Measurements from ENCODE around the gene TMEM151B. TPM values are rescaled to one million over a fixed set of nuclear protein-coding genes. Genes with fewer than 3 reads are reported as not detected.

Gene TMEM151B
- total RNA-seq, 1 donor from 2014 or later, result not detected

- TF ChIP-seq CTCF (IDR thresholded peaks at IDR 0.05), result no peak
- H3K4me1 Mint-ChIP-seq, result peaks cover 13% of the 10 kb centered on the region
- no peaks in the 10 kb centered on the region for H3K9me3 Mint-ChIP-seq
- H3K4me3 Mint-ChIP-seq, result no peak overlapping the region
- no peak for ATAC-seq (ENCODE audit: low read depth)
- intact Hi-C loops (cut with micrococcal nuclease), result no loop called here
- ChIA-PET CTCF (interaction anchor here (0.7 to 1.7 kb wide), 2 partner anchors 32 kb away, joined by 4 to 6 read pairs; no protein-coding TSS in a partner anchor), POLR2A (no interaction called here)
- H3K27me3 Mint-ChIP-seq, result peaks cover 14% of the 10 kb centered on the region
- DNase-seq, result no peak
- H3K27ac Mint-ChIP-seq, result no peak overlapping the region
- H3K36me3 Mint-ChIP-seq (ENCODE audit: low read depth), result peaks cover 52% of the 10 kb centered on the region
These were observed 30.1 kb downstream of the TMEM151B start for GRCh38 chr6:44300292-44300823.

- no peak for ATAC-seq (ENCODE audit: low read depth)
- no peak overlapping the region for H3K27ac Mint-ChIP-seq
- peaks cover 9% of the 10 kb centered on the region for H3K27me3 Mint-ChIP-seq
- peaks cover 12% of the 10 kb centered on the region for H3K4me1 Mint-ChIP-seq
- H3K36me3 Mint-ChIP-seq (ENCODE audit: low read depth), result peaks cover 60% of the 10 kb centered on the region
- no peak for DNase-seq
- ChIA-PET POLR2A (no interaction called here), CTCF (interaction anchor here (0.7 to 1.1 kb wide), 2 partner anchors 33 to 34 kb away, joined by 3 to 4 read pairs; no protein-coding TSS in a partner anchor)
- TF ChIP-seq CTCF (IDR thresholded peaks at IDR 0.05), result no peak
- H3K9me3 Mint-ChIP-seq, result no peaks in the 10 kb centered on the region
- intact Hi-C loops (cut with micrococcal nuclease), result no loop called here
- H3K4me3 Mint-ChIP-seq, result no peak overlapping the region
These were observed 30.9 kb downstream of the TMEM151B start for GRCh38 chr6:44301106-44301505.

DNA sequence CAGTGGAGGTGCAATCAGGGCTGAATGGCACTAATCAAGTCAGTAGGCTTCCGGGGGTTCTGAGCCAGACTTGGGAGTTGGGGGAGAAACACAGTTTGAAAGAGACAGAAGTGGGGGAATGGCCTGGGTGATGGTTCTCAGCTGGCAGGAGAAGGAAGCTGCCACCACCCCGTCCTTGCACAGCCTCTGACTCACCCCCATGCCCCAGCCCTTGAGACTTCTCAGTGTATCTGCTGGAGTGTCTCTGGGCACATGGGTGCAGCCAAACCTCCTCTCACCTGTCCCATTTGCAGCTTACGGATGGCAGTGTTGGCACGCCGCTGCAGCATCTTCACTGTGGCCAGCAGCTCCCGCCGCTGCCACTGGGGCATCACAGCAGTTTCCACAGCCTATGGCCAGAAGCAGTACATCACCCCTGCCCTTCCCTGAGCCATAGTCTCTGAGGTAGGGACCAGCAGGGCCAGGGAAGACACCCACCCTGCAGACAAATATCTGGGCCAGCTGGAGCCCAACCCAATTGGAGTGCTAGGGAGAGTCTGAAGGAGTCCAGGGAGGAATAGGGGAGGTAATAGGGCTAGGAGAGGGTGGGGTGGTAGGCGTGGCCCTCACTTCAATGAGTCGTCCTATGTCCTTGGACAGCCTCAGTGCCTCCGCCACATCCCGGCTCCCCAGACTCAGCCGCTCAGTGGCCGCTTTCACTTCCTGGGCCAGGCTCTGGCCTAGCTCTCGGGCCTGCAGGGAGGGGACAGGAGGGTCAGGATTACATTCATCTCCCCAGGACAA is 31.7 kb downstream of the TMEM151B start:
- ATAC-seq (ENCODE audit: low read depth) (no peak), DNase-seq (no peak)
- POLR2A ChIA-PET, result interaction anchor here (0.6 to 0.7 kb wide), 2 partner anchors 51 to 125 kb away, joined by 3 to 4 read pairs; no protein-coding TSS in a partner anchor
- Mint-ChIP-seq H3K27me3 (peaks cover under 1% of the 10 kb centered on the region), H3K4me1 (peaks cover 6% of the 10 kb centered on the region), H3K9me3 (no peaks in the 10 kb centered on the region), H3K27ac (no peak overlapping the region), H3K4me3 (no peak overlapping the region), H3K36me3 (ENCODE audit: low read depth) (peaks cover 66% of the 10 kb centered on the region)
- CTCF ChIA-PET, result interaction anchor here (1.1 to 5.7 kb wide), 3 partner anchors 33 to 42 kb away, joined by 3 to 81 read pairs (median 4); partner anchors contain the start of gene TMEM151B
- no peak for TF ChIP-seq CTCF (IDR thresholded peaks at IDR 0.05)
- intact Hi-C loops (cut with micrococcal nuclease), result no loop called here

GRCh38 chr6:44302856-44303255 is 32.6 kb downstream of the TMEM151B start:
- no peak overlapping the region for H3K27ac Mint-ChIP-seq
- no peak overlapping the region for H3K4me3 Mint-ChIP-seq
- DNase-seq (no peak), ATAC-seq (ENCODE audit: low read depth) (no peak)
- no peaks in the 10 kb centered on the region for H3K27me3 Mint-ChIP-seq
- peaks cover under 1% of the 10 kb centered on the region for H3K4me1 Mint-ChIP-seq
- POLR2A ChIA-PET, result no interaction called here
- CTCF ChIA-PET, result interaction anchor here (1.1 to 5.7 kb wide), 3 partner anchors 34 to 131 kb away, joined by 3 to 81 read pairs (median 4); partner anchors contain the start of gene TMEM151B
- intact Hi-C loops (cut with micrococcal nuclease), result no loop called here
- H3K9me3 Mint-ChIP-seq, result no peaks in the 10 kb centered on the region
- no peak for TF ChIP-seq CTCF (IDR thresholded peaks at IDR 0.05)
- peaks cover 75% of the 10 kb centered on the region for H3K36me3 Mint-ChIP-seq (ENCODE audit: low read depth)

- no peak for TF ChIP-seq CTCF (IDR thresholded peaks at IDR 0.05)
- intact Hi-C loops (cut with micrococcal nuclease), result loop anchor here (1.0 kb wide), 2 partner anchors 36 to 132 kb away; no protein-coding TSS in a partner anchor
- Mint-ChIP-seq H3K4me1 (no peaks in the 10 kb centered on the region), H3K27ac (no peak overlapping the region), H3K9me3 (no peaks in the 10 kb centered on the region), H3K27me3 (no peaks in the 10 kb centered on the region), H3K4me3 (no peak overlapping the region), H3K36me3 (ENCODE audit: low read depth) (peaks cover 85% of the 10 kb centered on the region)
- ATAC-seq (ENCODE audit: low read depth), result no peak
- DNase-seq, result no peak
- ChIA-PET POLR2A (no interaction called here), CTCF (interaction anchor here (0.7 to 5.7 kb wide), 6 partner anchors 9 to 209 kb away, joined by 3 to 81 read pairs (median 4); partner anchors contain the start of genes AARS2 and TMEM151B)
These were observed 33.6 kb downstream of the TMEM151B start for GRCh38 chr6:44303842-44304241.
